ELF-1 (cell line): ENCODE measurements around the gene DYNC1I1.

Experiments
- DNase-seq: peaks from one replicate; pipeline ENCODE4 v3.0.0-alpha.2; 2016; ENCODE audit warnings: low read depth, low spot score

The DYNC1I1 gene

DNA sequence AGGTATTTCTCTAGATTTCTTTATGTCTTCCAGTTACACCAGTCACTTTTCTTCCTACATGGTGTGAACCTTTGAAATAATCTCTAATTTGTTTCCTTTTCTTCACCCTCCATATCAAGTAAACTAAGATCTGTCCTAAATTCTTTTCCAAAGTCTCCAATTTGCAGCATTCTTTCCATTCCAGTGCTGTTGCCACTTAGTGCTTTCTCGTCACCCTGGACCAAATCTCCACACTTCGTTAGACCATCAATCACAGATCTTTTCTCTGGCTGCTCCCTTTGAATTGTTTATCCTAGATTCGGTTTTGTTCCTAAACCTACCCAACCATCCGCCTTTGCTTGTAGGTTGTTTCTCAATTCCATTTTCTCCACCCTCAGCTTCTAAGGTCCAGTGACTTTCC lies 74.7 kb downstream of the DYNC1I1 start:
- DNase-seq: peak; percentile 14

DNA sequence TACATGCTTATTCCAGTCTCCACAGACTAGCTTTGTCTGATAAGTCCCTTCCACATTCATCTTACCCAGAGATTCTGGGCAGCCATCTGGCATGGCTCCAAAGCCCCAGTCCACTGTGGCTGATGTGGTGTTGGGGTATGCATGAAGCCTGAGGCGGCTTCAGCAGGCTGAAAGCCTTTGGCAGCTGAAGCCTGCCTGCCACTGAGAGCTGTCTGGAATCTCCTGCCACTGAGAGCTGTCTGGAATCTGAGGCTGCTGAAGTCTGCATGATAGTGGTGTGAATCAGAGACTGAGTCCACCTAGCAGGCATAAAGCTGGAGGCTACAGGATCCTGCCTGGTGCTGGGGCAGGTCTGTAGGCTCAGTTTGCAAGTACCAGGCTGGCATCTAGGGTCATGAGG lies 87.1 kb downstream of the DYNC1I1 start:
- DNase-seq: peak; percentile 89

DNA sequence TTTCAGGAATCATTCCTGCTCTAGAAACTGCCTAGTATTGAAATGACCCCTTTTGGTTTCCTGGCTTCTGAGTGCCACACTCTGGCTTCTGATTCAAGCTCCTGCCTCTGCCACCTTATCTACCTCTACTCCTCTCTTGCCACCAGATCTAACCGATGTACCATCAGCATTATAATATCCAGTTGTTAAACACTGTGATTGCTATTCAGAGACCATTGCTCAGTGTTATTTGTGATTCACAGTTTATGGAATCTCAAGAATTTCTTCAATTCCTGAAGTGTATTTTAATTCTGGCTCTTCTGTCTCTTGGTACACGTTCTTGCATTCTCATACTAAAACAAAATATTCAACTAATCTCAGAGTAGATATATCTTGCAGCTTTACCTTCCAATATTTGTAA lies 88.7 kb downstream of the DYNC1I1 start:
- no peak for DNase-seq

DNA sequence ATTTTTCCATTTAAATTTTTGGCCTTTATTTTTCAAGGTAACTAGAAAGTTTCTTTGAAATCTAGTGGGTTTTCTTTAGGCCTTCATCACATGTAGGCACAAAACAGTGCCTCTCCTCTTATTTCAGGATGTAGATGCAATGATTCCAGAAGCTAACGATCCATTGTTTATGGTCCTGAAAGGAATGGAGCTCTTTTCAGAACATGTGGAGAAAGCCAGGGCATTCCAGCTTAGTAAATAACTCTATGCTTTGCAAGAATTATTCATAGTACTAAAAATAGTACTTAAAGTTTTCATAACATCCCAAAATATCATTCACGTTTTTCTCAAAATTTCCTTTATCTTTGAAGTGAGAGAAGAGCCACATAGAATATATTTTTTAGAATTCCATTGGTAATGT lies 91.3 kb downstream of the DYNC1I1 start:
- no peak for DNase-seq

DNA sequence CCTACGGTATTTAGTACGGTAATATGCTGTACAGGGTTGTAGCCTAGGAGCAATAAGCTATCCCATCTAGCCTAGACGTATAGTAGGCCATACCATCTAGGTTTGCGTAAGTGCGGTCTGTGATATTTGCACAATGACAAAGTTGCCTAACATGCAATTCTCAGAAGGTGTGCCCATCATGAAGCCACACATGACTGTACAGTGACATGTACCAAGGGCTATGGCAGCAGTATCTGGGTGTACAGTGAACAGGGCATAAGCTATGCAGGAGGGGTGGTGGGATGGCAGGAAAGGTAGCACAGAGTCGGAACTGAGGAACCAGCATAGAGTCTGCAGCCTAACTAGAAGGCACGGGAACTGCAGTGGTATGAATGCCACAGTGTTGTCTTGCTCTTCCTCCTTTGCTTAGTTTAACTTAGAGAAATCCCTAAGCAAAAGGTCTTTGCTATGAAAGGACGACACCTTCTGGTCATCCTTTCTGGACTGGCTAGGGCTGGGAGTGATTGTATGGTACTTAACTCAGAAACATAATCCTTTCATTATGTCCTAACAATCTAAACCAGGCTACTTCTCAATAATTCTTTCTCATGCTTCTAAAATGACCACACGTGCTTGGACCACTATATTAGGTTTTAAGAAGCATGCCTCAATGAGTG lies 93.5 kb downstream of the DYNC1I1 start:
- peak; percentile 36 for DNase-seq

DNA sequence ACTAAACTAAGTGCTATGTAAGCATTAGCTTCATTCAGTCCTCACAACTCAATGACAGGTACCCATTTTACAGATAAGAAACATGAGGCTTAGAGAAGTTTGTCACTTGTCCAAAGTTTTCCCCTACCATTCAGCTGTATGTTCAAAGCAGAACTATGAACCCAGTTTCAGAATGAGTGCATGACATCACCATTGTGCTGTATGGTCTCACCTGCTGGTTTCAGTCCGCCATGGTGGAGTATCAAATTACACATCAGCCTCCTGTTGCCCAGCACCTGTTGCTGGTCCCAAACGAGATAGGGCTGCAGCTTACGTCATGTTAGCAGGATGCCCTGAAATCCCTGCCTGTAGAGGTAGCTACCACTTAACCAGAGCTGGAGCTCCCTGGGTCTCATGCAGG lies 95.0 kb downstream of the DYNC1I1 start:
- no peak for DNase-seq

DNA sequence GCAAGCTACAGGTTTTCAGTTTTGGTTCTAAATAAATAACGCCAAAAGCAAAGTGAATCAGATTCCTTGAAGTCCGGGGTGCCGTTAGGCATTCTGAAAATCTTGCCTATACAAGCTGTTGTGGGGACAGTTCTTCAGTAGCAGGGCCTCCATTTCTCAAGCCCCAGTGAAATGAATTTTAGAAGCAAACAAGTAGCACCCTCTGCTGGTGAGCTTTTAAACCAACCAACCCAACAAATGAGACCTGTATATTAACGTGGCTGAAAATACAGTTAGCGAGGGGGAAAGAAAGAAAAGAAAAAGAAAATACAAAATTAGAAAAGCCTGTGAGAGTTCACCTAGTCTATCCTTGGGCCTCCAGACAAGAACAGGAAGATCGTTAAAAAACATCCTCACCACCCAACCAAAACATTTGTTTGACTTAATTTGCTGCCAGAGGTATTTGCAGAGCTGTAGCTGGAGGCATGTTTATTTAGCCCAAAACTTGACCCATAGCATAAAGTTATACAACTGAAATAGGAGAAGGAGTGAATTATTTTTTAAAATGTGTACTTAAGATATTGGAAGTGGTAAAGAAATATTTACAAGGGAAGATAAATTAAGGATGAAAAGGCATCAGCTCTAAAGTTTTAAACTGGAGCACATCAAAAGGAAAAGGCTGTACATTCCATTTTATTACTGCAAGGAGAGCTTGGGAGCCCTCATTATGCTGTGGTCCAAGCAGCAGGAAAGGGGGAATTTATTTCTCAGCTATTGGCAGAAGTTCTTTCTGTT lies 98.9 kb downstream of the DYNC1I1 start:
- DNase-seq: peak; percentile 69

DNA sequence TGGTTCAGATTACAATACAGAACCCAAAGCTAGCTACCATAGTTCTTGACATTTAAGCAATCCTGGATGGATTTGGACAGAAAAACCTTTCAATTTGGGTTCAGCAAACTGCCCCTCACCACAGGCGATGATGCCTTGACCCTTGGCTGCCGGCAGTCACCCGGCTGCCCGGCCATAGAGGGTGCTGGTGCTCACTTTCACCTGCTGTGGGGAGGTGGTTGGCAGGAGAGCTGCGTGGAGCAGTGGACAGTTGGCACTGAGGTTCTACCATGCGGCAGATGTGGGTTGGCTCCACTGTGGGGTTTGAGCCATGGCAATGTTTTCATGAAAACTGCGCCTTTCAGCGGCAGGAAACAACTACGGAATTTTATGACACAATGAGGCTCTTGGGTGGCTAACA lies 99.5 kb downstream of the DYNC1I1 start:
- no peak for DNase-seq

DNA sequence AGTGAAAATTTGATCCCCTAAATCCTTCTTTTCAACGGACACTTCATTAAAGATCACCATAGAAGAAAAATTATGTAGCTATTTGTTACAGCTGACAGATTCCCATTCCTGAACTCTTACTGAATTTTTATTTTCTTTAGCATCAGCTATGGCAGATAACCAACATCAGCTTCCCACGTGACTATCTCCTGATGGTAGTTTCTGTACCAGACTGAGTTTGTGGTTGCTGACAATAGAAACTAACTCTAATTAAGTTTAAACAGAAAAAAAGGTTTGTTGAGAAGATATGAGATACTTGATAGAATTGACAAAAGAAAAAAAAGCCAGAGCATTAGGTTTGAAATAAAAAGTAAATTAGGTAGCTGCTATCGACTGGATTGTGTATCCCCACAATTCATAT lies 101.8 kb downstream of the DYNC1I1 start:
- no peak for DNase-seq

DNA sequence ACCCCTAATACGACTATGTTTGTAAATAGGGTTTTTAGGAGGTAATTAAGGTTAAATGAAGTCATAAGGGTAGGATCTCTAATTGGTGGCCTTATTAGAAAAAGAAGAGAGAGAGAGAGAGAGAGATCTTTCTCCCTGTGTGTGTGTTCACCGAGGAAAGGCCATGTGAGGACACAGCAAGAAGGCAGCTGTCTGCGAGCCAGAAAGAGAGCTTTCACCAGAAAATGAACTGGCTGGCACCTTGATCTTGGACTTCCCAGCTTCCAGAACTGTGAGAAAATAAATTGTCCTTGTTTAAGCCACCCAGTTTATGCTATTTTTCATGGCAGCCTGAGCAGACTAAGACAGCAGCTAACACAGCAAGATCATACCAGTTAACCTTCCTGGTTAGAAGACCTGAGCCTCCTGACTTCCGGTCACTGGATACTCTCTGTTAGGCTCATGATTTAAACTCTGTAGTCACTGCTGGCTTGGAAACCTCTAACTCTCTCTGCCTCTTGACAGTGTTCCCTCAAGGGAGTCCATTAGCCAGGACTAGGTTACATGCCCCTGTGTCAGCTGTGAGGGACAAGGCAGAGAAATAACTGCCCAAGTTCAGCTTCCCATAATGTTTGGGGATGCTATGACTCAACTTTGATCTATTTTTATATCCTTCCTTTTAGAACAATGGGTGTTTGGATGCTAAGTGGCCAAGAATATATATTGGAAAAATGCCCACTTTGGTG lies 102.3 kb downstream of the DYNC1I1 start:
- no peak for DNase-seq

DNA sequence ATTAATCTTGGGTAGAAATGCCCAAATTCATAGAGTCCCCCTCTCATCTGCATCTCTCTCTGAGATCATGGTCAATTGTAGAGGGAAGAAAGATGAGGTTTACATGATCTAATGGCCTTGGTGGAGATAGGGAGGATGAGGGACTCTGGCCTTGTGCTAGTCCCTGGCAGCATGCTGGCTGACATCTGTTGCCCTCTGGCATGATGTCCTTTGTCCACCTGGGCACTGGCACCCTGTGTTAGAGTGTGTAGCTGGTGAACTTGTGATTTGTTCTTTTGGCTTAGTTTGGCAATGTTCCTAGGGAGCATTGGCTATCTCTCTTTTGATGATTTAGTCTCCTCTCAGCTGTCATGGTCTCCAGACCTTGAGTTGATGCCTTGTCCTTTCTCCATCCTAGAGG lies 103.2 kb downstream of the DYNC1I1 start:
- no peak for DNase-seq

DNA sequence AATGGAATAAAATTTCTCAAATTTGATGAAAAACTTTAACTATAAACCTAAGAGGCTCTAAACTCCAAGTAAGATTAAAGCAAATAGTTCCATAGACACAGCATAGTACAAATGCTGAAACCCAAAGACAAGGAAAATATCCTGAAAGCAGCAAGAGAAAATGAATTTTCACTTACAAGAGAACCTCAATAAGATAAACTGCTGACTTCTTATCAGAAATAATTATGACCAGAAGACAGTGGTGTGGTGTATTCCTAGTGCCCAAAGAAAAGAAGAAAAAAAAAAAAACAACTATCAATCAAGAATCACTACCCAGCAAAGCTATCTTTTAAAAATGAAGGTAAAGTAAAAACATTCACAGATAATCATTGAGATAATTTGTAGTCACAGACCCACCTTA lies 106.3 kb downstream of the DYNC1I1 start:
- no peak for DNase-seq

DNA sequence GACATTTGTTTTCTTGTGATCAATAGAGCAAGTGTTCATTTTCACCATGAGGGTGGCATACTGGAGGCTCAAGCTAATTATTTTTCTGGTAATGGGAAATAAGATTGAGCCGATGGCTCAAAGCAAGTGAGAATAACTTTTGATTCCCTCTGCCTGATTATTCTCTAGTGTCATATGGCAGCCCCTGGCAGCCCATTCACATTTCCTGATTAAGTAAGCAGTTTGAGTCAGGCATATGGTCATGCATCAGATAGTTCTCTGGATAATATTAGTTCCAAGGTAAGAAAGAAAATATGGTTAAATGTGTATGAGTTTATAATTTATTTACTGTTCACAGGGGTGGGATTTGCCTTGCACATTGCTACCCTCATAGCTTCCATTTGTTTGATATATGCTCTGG lies 109.2 kb downstream of the DYNC1I1 start:
- DNase-seq: no peak

DNA sequence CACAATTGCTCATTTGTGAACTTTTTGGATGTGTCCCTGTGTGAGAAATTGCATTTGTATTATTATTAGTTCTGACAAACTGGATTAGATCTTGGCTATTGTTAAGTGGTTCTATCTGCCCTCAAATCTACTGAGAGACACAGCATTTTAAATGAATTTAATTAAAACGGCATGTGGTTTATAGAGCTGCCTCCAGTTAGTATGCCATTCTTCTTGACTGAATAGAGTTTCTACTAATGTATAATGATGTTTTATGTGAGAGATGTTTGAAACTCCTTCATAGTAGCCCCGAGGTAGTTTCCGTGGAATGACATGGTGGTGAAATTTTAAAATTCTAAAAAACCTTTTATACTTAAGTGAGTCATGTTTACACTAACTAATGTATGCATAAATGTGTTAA lies 110.9 kb downstream of the DYNC1I1 start:
- DNase-seq: no peak

DNA sequence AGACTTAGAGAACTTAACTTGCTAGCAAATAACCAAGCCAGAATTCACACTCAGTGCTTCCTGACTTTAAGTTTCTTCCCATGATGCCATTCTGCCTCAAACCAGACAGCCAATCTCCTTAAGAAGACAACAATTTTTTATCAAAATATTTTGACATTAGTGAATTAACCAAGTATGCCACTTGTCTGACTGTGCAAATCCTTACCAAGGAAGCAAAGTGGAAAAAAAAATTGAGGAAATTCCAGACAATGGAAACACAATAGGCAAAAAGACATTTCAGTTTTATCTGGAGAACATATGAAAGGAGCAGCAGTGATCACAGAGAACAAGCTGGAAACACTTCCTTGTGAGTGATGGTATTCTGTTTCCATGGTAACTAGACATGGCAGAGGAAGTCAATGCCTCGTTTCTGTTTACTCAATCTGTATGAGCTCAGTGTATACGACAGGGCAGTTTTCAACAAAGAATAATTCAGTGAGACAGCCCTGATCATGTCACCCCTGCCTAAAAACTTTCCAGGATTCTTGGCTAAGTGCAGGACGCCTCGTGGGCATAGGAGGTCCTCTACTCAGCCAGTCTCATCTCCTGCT lies 114.2 kb downstream of the DYNC1I1 start:
- no peak for DNase-seq

DNA sequence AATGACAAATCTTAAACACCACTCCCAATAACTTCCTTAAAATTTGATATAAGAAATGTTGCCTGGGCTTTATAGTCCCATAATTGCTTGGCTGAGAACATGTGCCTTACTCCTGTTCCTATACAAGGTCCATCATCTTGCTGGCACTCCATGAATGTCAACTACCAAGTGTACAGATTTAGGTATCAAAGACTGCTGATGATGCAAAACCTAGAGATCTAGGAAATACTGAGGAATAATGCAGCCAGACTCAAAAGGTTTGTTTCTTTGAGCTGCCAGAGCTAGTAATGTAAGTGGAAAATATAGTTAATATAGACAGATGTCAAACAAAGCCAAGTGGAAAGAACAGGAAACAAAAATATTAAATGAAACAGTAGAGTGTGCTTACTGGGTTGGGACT lies 121.1 kb downstream of the DYNC1I1 start:
- DNase-seq: no peak

DNA sequence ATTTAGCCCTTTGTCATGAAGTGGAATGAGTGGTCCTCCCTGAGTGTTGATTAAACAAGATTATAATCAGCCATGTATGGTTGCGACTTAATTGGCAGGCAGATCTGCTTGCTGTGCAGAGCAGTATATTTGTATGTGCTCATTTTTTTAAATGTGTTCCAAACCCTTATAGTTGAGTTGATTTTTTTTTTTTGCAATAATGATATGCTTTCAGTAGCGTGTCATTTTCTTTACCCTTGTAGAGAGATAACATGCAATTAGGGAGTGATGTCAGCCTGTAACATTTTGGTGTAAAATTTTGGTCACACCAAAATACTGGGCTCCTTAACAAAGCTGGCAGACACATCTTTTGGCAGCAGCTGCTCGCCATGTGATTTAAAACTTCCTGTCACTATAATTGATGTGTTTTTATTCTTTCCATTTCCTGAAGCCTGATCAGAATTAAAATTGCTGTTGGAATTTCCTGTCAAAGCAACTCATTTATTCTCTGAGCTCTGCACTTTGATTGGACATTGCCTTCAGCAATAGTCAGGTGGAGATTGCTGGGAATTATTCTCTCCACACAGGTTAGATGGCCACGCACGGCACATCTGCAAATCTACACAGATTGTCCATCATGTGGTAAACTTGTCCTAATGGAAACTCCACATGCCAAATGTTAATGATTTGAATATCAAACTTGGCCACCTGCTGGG lies 125.3 kb downstream of the DYNC1I1 start:
- no peak for DNase-seq

DNA sequence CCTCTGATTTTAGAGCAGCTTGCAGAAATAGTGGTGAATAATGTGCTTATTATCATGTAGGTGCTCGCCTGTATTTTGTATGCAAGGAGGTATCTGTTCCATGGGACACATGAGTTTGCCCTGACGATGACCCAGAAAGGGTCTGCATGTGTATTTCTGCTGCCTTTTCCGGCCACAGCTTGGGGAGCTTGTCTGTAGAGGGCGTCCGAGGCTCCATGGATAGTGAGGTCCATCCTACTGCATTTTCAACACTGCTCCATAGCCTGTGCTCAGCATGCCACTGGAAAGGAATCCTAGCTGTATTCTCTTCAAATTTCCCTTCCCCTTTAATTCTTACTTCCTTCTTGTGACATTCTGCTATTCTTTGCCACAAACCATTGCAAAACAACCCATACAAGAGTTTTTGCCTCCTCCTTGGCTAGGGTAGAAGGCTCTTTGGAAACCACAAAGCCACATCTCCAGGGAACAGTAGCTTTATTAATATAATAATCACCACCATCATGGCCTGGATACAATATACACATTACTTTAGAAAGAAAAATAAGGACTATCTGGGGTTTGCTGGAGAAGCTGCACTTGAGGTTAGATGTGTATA lies 127.7 kb downstream of the DYNC1I1 start:
- peak; percentile 16 for DNase-seq

DNA sequence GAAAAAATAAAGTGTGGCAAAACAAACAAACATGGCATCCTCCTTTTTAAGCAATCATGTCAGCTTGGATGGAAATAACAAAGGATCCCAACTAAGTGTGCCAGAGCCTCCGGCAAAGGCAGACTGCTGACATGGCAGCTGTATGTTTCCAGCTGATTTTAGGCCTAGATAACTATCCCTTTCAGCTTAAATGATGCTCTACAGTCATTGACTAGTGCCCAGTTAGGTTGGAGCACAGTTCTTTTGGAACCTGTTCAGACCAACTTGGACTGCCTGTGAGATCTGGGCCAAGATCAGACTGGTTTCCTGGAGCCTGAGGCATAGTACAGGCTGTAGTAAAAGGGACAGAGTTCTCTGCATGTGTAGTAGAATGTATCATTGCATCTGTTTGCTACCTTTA lies 128.7 kb downstream of the DYNC1I1 start:
- DNase-seq: peak; percentile 8

DNA sequence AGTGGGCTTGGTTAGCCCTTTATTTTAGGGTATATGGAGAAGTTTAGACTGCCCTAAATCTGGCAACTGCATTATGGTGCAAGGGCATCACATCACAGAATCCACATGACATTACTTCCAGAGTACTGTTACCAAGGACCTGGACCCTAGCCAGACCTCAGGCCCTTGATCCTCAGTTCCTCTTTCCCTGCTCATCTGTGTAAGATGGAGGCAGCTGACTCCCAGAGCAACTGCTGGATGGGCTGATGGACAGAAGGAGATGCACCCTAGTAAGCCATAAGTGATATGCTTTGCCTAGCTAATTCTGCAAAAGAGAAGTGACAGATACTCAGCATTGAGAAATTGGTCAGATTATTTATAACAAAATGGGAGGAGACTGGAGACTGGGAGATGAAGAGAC lies 131.7 kb downstream of the DYNC1I1 start:
- no peak for DNase-seq

DNA sequence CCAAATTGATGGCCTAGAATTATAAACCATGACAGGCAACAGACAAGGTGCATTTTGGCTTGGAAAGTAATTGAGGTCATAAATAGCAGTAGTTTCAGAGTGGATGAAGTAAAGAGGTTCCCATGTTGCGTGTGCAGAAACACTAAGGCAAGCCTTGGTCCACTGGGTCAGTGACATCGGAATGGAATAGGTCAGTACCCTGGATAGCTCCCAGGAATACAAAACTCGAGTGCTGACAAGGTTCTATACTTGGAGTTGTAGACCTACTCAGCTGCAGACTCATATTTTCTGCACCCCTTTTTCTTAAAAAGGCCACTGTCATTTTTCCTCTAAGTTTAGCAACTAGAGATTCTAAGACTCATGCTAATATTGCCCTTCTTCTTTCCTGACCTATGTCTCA lies 132.8 kb downstream of the DYNC1I1 start:
- DNase-seq: no peak
